GDM1 (cell line): Measurements from ENCODE around the gene CLEC3B.
"Not testable (repeated sequence)": the region's sequence is repeated elsewhere in the genome, so short reads cannot be mapped to it uniquely, and the experiment has no call there.

Source experiments
- DNase-seq: peaks from one replicate; lab custom pipeline; 2025; lab: John Stamatoyannopoulos, UW

CLEC3B gene

DNA sequence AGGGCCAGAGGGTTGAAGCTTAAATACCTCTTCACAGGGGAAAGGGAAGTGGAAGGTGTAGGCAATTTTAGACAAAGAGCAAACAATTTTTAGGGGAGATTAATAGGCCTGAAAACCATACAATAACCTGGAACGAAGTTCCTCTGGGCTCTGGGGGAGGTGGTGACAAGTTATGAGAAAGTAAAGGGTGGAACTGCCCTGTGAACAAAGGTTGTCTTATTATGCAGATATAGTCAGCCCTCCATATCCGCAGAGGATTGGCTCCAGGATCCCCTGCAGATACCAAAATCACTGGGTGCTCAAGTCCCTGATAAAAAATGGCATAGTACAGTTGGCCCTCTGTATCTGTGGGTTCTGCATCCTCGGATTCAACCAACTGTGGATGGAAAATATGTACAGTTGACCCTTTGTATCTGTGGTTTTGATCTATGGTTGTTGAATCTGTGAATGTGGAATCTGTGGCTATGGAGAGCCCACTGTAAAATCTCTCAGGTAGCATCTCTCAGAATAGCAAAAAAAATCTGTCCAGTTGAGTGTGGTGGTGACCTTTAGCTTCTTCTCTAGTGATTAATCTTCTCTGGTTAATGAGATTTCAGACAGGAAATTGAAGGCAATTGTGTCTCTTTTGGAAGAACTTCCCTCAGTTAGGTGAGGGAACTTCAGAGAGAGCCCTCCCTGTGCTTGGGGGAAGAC is 40.2 kb downstream of the CLEC3B start:
- no peak for DNase-seq

DNA sequence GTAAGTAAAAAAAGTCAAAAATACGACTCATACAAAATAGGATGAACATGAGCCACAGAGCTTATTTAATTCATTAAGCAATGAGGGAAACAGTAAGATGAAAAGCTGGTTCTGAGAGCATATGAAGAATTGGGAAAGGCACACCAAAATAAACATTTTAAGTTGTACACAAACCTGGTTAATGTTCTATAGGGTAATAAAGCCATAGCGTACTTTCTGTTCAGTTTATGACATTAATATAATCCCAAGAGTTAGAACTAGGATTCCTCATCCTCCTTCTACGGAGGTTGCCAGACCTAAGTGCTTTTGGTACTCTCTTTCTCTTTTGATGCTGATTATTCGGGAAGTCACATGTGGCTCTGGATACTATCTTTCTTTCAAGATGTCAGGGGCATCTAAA is 41.4 kb downstream of the CLEC3B start:
- no peak for DNase-seq

DNA sequence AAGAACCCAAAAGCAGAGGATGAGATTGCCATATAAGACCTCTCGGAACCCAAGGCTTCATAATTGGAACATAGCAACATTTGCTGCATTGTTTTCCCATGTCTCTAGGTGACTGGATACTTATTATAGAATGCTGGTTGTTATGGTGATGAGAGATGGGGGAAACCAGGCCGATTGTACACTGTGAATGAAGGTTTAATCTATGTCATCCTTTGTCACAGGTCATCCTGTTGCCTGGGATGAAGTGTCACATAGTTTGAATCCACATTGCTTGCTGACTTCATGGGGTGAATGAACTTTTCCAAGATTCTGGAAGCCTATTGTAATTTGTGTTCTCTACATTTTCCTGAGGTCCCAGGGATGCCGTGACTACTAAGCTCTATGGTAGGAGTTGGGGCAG is 41.8 kb downstream of the CLEC3B start:
- DNase-seq = no peak

DNA sequence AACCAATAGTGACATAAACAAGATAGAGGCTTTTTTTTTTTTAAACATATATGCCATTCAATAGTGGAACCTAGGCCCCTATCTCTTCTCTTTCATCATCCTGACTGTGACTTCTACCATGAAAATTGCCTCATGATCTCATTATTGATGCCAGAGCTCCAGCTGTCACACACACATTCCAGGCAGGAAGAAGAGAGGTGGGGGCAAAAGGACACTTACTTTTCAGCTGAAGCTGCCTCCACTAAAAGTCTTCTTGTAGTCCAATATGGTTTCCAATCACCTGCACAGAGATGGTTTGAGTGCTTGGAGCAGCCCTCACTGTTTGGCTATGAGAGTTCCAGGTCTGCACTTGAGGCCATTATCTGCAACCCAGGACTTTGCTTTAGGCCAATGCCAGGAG is 45.0 kb downstream of the CLEC3B start:
- no peak for DNase-seq

DNA sequence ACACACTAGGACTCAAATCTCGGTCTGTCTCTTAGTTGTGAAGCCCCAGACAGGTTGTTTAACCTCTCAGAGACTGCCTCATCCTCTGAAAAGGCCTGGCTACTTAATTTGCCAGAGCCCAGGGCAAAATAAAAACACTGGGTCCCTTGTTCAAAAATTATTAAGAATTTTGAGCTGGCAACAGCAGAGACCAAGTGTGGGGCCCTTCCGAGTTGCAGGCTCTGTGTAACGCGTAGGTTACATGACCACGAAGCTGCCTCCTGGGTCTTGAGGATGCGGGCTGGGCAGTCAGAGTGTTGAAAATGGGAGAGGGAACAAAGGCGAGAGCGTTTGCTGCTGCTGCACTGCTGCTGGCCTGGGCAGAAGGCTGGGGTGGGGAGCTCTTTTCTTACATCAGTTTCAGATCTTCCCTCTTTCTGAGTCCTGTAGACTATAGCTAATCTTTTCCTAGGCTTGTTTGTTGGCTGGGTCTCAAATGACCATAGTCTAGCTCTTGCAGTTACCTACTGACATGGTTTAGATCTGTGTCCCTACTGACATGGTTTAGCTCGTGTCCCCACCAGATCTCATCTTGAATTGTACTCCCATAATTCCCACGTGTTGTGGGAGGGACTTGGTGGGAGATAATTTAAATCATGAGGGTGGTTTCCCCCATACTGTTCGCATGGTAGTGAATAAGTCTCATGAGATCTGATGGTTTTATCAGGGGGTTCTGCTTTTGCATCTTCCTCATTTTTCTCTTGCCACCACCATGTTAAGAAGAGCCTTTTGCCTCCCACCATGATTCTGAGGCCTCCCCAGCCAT is 49.9 kb downstream of the CLEC3B start:
- DNase-seq = no peak

DNA sequence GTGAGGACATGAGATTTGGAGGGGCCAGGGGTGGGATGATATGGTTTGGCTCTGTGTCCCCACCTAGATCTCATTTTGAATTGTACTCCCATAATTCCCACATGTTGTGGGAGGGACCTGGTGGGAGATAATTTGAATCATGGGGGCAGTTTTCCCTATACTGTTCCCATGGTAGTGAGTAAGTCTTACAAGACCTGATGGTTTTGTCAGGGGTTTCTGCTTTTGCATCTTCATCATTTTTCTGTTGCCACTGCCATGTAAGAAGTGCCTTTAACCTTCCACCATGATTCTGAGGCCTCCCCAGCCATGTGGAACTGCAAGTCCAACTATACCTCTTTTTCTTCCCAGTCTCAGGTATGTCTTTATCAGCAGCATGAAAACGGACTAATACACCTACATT is 52.2 kb downstream of the CLEC3B start:
- not testable (repeated sequence) for DNase-seq

DNA sequence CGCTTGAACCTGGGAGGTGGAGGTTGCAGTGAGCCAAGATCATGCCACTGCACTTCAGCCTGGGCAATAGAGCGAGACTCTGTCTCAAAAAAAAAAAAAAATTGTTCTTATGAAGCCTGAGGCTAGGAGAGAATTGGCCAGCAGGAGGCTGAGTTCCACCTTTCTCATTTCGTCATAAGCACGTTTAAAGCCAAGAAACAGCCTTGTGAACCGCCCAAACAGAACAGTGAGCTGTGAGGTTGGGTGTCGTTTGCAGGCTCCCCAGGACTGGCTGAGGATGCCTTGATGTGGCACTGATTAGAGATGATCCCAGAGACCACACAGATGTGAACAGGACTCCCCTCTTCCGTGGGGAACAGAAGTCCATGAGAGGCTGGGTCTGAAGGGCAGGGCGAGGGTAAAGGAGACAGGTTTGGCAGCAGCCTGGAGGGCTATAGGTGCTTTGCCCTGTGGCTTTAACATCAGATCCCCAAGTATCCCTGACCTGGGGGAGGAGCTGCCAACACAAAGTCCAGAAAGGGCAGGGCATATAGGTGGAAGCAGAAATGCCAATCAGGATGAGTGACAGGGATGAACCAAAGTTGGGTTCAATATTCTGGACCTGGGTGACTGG is 52.9 kb downstream of the CLEC3B start:
- DNase-seq = no peak

DNA sequence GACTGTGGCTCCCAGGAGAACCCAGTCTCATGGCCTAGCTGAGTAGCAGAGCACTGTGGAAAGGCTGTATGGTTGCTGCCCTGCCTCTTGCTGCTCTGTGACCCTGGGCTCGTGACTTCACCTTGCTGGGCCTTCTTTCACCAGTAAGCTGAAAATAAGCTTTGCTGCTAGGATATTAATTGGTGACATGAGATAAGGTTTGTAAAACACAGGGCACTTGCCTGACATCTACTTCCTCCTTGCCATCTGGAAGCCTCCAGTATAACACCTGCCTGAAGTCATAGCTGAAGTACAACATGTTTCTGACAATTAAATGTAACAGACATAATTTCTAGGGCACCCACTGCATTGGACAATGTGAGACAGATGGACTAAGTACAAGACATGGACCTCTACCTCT is 53.6 kb downstream of the CLEC3B start:
- DNase-seq = no peak

DNA sequence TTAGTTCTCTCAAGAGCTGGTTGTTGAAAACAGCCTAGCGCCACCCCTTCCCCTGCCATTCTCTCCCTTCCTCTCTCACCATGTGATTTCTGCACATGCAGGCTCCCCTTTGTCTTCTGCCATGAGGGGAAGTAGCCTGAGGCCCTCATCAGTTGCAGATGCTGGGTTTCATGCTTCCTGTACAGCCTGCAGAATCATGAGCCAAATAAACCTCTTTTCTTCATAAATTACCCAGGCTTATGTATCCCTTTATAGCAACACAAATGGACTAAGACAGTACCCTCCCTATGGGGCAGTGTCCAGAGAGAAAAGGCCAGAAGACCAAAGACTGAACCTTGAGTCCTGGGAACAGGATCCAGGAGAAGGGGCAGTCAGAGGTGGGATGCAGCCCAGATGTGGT is 54.7 kb downstream of the CLEC3B start:
- DNase-seq = no peak

DNA sequence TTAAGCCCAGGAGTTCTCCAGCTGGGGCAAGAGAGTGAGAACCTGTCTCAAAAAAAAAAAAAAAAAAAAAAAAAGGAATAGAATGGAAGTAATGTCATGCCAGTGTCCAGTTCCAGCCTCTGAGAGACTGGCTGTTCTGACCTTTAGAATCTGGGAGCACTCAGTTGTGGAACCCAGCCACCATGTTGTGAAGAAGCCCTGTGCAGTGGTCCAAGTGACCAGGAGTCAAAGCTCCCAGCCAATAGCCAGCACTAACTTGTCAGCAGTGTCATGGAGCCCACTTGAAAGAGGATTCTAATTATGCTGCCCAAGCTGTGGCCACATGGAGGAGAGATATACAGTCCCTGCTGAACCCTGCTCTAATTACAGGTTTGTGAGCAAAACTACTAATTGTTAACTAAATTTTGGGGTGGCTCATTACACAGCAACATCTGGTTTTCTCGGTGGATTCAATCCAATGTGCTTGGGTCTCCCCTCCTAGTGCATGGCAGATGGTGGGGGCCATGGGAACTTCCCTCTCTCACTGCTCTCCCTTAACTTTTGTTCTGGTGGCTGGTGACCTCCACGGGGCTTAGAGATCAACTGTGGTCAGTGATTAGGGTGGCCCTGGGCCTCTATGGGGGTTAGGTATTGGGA is 55.5 kb downstream of the CLEC3B start:
- no peak for DNase-seq

DNA sequence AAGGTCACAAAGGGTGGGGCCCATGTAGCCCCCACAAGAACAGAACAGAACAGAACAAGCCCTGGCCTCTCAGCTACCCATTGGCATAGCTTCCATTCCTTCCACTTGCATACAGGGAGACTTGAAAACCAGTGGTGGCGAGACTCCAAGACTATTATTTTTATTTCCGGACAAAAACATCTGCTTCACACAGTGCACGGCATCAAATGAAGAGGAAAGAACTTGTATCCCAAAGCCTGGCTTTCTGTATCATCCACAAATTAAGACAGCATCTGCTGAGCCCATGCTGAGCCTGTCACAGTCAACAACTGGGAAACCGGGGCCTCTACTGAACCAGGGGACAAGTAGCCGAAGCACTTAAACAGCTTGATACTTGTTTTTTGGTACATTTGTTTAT is 56.0 kb downstream of the CLEC3B start:
- no peak for DNase-seq

DNA sequence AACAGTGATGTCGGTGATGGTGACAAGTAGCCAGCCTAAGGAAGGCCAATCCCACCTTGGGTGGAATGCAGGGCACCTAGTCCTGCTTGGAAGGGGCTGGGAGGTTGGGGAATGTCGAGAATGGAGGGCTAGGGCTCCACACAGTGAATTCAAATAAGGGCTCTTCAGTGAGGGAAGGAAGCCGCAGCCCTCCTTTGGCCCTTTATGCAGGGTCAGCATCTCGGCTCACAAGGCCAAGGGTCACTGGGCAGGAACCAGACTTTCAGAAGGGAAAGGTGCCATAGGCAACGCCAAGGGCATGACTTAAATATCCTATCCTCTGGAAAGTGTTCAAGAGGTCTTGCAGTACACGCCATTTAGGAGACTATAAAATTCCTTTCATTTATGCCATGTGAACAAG is 56.9 kb downstream of the CLEC3B start:
- DNase-seq = no peak

DNA sequence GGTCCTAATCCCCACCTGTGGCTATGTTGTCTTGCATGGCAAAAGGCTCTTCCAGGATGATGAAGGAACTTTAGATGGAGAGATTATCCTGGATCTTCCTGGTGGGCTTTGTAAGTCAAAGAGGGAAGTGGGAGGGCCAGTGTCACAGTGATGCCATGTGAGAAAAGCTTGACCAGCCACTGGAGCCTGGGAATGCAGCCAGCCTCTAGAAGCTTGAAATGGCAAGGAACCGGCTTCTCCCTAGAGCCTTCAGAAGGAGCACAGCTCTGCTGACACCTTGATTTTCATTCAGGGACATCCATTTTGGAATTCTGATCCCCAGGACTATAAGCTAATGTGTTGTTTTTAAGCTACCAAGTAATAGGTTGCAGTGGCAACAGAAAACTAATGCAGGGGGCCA is 58.3 kb downstream of the CLEC3B start:
- no peak for DNase-seq

DNA sequence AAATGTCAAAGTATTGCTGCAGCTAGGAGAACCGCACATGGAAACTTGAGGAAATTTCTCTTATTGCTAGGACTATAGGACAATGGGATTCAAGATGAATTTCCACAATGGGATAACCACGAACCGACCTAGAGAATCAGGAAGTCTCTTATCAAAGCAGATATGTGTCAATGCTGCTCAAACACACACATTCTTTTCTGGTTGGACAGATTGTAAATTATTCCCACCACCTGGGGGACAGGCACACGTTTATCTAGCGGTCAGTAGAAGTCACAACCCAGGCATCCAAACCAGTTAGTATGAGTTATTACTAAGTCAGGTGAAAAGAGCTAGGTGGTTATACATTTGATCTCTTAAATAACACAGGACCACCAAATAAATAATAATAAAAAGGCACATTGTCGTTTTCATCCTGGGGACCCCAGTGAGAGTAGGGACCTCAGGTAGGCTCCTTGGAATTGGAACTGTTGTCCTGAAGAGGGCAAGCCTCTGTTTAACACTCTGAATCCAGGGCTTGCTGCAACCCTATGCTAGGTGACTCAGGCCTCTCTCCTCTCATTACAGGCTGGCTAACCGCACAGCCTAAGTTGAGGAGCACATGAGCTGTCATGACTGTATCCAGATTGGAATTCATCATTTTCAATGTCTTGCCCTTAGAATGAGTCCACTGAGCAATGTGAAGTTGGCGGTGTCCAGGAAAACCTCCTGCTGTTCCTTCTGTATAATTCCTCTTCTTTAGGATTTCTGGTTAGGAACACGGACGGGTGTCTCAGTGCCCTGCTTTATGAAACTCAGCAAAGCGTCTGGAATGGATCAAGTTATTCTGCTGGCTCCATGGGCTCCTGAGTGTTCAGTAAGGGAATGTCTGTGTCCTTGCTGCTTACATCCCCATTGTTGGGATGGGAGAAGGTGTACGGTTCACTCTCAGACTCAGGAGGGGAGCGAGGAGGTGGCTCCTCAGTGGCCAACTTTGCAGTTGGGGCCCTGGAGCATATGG is 59.0 kb downstream of the CLEC3B start:
- DNase-seq = no peak
